AG04450 (cell line): ENCODE results near the gene SAMD4A. TPM values are rescaled to one million over a fixed set of nuclear protein-coding genes. Genes with fewer than 3 reads are reported as not detected.

Experiments
- CTCF ChIA-PET: fragments of 300-600, 350-600 bp; formaldehyde crosslinking; extraction: SDS; loops from one replicate; lab custom pipeline; 2022; ENCODE audit warnings: antibody characterized with exemption, inconsistent platforms; lab: Charles Lee
- POLR2A ChIA-PET: fragments of 350-600 bp; formaldehyde crosslinking; extraction: SDS; loops from one replicate; lab custom pipeline; 2021; ENCODE audit warnings: antibody characterized with exemption, inconsistent platforms; lab: Yijun Ruan, JAX
- DNase-seq: peaks from one replicate; pipeline ENCODE4 v3.0.0-alpha.2; 2011; ENCODE audit warnings: low read depth, low spot score
- H3K27ac ChIP-seq: one replicate; pipeline ENCODE4 v1.5.1; 2012; ENCODE audit warnings: low read depth, low read length, control low read depth
- H3K27me3 ChIP-seq: one replicate; pipeline ENCODE4 v1.6.0; 2012; ENCODE audit warnings: low read length; ENCODE audit not compliant: control insufficient read depth, insufficient read depth
- H3K4me3 ChIP-seq: 2 replicates; pipeline ENCODE4 v1.5.1; 2011; ENCODE audit warnings: mild to moderate bottlenecking, low read depth, low read length, control low read depth
- H3K9me3 ChIP-seq: 2 replicates; pipeline ENCODE4 v1.5.1; 2012; ENCODE audit warnings: low read length; ENCODE audit not compliant: control insufficient read depth, insufficient read depth
- CTCF ChIP-seq: IDR thresholded peaks from 2 replicates; pipeline ENCODE4 v1.5.1; 2011; ENCODE audit warnings: low read depth, low read length, control low read depth, inconsistent platforms
- polyA plus RNA-seq: library from polyadenylated mRNA; depleted of rRNA; stranded (reverse); fragments of >200 nt; gene quantifications from 2 replicates; pipeline ENCODE4 v1.2.3, GENCODE V29; 2011

The SAMD4A gene
- polyA plus RNA-seq, 1 experiment: 12.7 TPM

- H3K27me3 ChIP-seq: no peaks in the 10 kb centered on the region
- TF ChIP-seq CTCF: no peak
- no peak for DNase-seq
- ChIA-PET CTCF (interaction anchor here (0.6 to 0.9 kb wide), 3 partner anchors 79 to 182 kb away, joined by 3 read pairs; no protein-coding TSS in a partner anchor), POLR2A (interaction anchor here (0.5 to 1.9 kb wide), 2 partner anchors 25 to 203 kb away, joined by 4 to 7 read pairs; no protein-coding TSS in a partner anchor)
- no peak overlapping the region for H3K4me3 ChIP-seq
- H3K27ac ChIP-seq: no peak overlapping the region
- no peaks in the 10 kb centered on the region for H3K9me3 ChIP-seq
Observed at GRCh38 chr14:54590481-54590880, 23.6 kb downstream of the SAMD4A start.

GRCh38 chr14:54591461-54591860 lies 24.5 kb downstream of the SAMD4A start:
- no peak overlapping the region for H3K27ac ChIP-seq
- no peaks in the 10 kb centered on the region for H3K27me3 ChIP-seq
- TF ChIP-seq CTCF: no peak
- no peak overlapping the region for H3K4me3 ChIP-seq
- ChIA-PET POLR2A (interaction anchor here (1.9 kb wide), 1 partner anchor 26 kb away, joined by 7 read pairs; no protein-coding TSS in a partner anchor), CTCF (interaction anchor here (0.6 to 0.9 kb wide), 2 partner anchors 100 to 182 kb away, joined by 3 to 7 read pairs; no protein-coding TSS in a partner anchor)
- H3K9me3 ChIP-seq: no peaks in the 10 kb centered on the region
- no peak for DNase-seq

GRCh38 chr14:54591866-54592265 lies 24.9 kb downstream of the SAMD4A start:
- no peaks in the 10 kb centered on the region for H3K27me3 ChIP-seq
- ChIA-PET CTCF (interaction anchor here (0.6 kb wide), 1 partner anchor 99 kb away, joined by 7 read pairs; no protein-coding TSS in a partner anchor), POLR2A (interaction anchor here (0.8 to 1.9 kb wide), 2 partner anchors 9 to 26 kb away, joined by 3 to 7 read pairs; no protein-coding TSS in a partner anchor)
- H3K9me3 ChIP-seq: no peaks in the 10 kb centered on the region
- H3K4me3 ChIP-seq: no peak overlapping the region
- H3K27ac ChIP-seq: no peak overlapping the region
- TF ChIP-seq CTCF: no peak
- DNase-seq: no peak

- H3K9me3 ChIP-seq: no peaks in the 10 kb centered on the region
- no peak for TF ChIP-seq CTCF
- no peaks in the 10 kb centered on the region for H3K27me3 ChIP-seq
- DNase-seq: no peak
- CTCF ChIA-PET: no interaction called here
- POLR2A ChIA-PET: no interaction called here
- no peak overlapping the region for H3K27ac ChIP-seq
- H3K4me3 ChIP-seq: no peak overlapping the region
Observed at GRCh38 chr14:54593860-54594259, 26.9 kb downstream of the SAMD4A start.

- POLR2A ChIA-PET: no interaction called here
Observed at GRCh38 chr14:54594537-54594936, 27.6 kb downstream of the SAMD4A start.

More at GRCh38 chr14:54594537-54594936, 27.6 kb downstream of the SAMD4A start:
- no peak for DNase-seq
- Histone ChIP-seq H3K27me3 (no peaks in the 10 kb centered on the region), H3K4me3 (no peak overlapping the region), H3K27ac (no peak overlapping the region), H3K9me3 (no peaks in the 10 kb centered on the region)
- CTCF ChIA-PET: interaction anchor here (0.6 kb wide), 1 partner anchor 10 kb away, joined by 3 read pairs; no protein-coding TSS in a partner anchor
- TF ChIP-seq CTCF: no peak
